SK-N-SH treated with all-trans-retinoic acid at 6 μM for 48 hours (cell line): ENCODE results near the gene HAO1.

Source experiments
- CSDC2 ChIP-seq: fragments of 250-450 bp; sonication (Bioruptor Pico); IDR thresholded peaks from 2 replicates; pipeline ENCODE4 v1.5.0; 2020; ENCODE audit warnings: mild to moderate bottlenecking, moderate library complexity
- ISL1 ChIP-seq: fragments of 250-450 bp; sonication (Bioruptor Pico); IDR thresholded peaks from 2 replicates; pipeline ENCODE4 v2.1.2; 2022; ENCODE audit warnings: mild to moderate bottlenecking, moderate library complexity
- OSR1 ChIP-seq: fragments of 250-450 bp; sonication (Bioruptor Pico); IDR thresholded peaks from 2 replicates; pipeline ENCODE4 v1.8.0; 2022; ENCODE audit warnings: moderate library complexity, mild to moderate bottlenecking, inconsistent platforms
- PPARA ChIP-seq: fragments of 250-450 bp; sonication (Bioruptor Pico); IDR thresholded peaks from 2 replicates; pipeline ENCODE4 v1.5.0; 2020; ENCODE audit warnings: mild to moderate bottlenecking, borderline replicate concordance
- RARB ChIP-seq: fragments of 250-450 bp; sonication (Bioruptor Pico); IDR thresholded peaks from 2 replicates; pipeline ENCODE4 v1.8.0; 2021; ENCODE audit warnings: mild to moderate bottlenecking, moderate library complexity
- ZC3H10 ChIP-seq: fragments of 250-450 bp; sonication (Bioruptor Pico); IDR thresholded peaks from 2 replicates; pipeline ENCODE4 v1.5.1; 2021; ENCODE audit warnings: mild to moderate bottlenecking, moderate library complexity
- ZNF565 ChIP-seq: fragments of 450-650 bp; formaldehyde crosslinking; conservative IDR thresholded peaks from 2 replicates; pipeline ENCODE4 v1.5.0; 2020; ENCODE audit warnings: low read depth, mild to moderate bottlenecking, moderate library complexity
- ZNF70 ChIP-seq: fragments of 450-650 bp; formaldehyde crosslinking; IDR thresholded peaks from 2 replicates; pipeline ENCODE4 v1.5.0; 2020; ENCODE audit warnings: mild to moderate bottlenecking, moderate library complexity
- ZNF8 ChIP-seq: fragments of 450-650 bp; formaldehyde crosslinking; IDR thresholded peaks from 2 replicates; pipeline ENCODE4 v1.5.0; 2020; ENCODE audit warnings: mild to moderate bottlenecking, moderate library complexity
- TF ChIP-seq, protein P1 (sequence below): fragments of 250-450 bp; sonication (Bioruptor Pico); IDR thresholded peaks from 2 replicates; pipeline ENCODE4 v1.8.0; 2020; ENCODE audit warnings: mild to moderate bottlenecking, moderate library complexity, borderline replicate concordance
- TF ChIP-seq, protein P2 (sequence below): fragments of 250-450 bp; sonication (Bioruptor Pico); IDR thresholded peaks from 2 replicates; pipeline ENCODE4 v1.8.0; 2021; ENCODE audit warnings: low read depth, mild to moderate bottlenecking, moderate library complexity, borderline replicate concordance

DNA sequence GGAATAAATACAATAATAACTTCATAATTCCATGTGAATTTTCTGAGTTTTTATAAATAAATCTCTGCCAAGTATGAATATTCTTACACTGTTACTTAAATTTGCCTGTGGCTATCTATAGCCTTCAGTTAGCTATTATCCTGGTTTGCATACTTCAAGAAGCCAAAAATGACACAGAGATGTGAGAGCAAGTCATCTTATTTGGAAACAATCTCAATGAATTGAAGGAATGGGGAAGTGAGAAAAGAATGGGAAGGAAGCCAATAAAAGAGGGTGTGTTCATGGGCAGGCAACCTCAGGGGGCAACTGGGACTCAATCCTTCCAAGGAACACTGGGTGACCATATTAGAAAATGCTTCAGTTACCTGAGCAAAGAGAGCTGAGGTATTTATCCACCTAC is 9.9 kb downstream of the HAO1 start:
- TF ChIP-seq ZNF565 (CRISPR knock-in tag): no peak
- no peak for TF ChIP-seq RARB (CRISPR knock-in tag)
- TF ChIP-seq, protein P1, sequence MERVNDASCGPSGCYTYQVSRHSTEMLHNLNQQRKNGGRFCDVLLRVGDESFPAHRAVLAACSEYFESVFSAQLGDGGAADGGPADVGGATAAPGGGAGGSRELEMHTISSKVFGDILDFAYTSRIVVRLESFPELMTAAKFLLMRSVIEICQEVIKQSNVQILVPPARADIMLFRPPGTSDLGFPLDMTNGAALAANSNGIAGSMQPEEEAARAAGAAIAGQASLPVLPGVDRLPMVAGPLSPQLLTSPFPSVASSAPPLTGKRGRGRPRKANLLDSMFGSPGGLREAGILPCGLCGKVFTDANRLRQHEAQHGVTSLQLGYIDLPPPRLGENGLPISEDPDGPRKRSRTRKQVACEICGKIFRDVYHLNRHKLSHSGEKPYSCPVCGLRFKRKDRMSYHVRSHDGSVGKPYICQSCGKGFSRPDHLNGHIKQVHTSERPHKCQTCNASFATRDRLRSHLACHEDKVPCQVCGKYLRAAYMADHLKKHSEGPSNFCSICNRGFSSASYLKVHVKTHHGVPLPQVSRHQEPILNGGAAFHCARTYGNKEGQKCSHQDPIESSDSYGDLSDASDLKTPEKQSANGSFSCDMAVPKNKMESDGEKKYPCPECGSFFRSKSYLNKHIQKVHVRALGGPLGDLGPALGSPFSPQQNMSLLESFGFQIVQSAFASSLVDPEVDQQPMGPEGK (CRISPR knock-in tag): no peak
- no peak for TF ChIP-seq ZC3H10 (CRISPR knock-in tag)
- TF ChIP-seq ZNF70 (CRISPR knock-in tag): no peak
- no peak for TF ChIP-seq CSDC2 (CRISPR knock-in tag)
- TF ChIP-seq, protein P2, sequence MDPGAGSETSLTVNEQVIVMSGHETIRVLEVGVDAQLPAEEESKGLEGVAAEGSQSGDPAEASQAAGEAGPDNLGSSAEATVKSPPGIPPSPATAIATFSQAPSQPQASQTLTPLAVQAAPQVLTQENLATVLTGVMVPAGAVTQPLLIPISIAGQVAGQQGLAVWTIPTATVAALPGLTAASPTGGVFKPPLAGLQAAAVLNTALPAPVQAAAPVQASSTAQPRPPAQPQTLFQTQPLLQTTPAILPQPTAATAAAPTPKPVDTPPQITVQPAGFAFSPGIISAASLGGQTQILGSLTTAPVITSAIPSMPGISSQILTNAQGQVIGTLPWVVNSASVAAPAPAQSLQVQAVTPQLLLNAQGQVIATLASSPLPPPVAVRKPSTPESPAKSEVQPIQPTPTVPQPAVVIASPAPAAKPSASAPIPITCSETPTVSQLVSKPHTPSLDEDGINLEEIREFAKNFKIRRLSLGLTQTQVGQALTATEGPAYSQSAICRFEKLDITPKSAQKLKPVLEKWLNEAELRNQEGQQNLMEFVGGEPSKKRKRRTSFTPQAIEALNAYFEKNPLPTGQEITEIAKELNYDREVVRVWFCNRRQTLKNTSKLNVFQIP (CRISPR knock-in tag): no peak
- no peak for TF ChIP-seq OSR1 (CRISPR knock-in tag)
- no peak for TF ChIP-seq ISL1 (CRISPR knock-in tag)
- no peak for TF ChIP-seq ZNF8 (CRISPR knock-in tag)
- TF ChIP-seq PPARA (CRISPR knock-in tag): no peak
